ENCODE measurements around the gene PTPRN2.

PTPRN2 gene

DNA sequence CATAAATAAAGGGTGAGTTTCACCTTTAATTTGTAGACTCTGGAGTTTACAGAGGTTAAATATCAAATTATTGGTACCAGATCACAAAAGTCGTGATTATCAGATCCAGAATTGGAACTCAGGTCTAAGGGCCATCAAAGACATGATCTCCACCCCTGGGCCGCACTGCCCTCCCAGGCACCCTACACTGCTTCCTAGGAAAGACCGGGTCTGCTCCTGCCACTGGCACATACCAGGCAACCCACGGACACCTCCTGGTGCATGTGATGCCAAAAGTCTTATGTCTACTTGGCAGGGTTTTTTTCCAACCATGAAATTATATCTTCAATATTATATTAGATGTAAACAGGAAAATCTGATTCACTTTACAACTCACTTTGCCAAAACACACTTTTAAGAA lies 452.8 kb downstream of the PTPRN2 start:
- in situ Hi-C loops (cut with HindIII; ENCODE audit: low sequenced_read_pairs), result no loop called here

DNA sequence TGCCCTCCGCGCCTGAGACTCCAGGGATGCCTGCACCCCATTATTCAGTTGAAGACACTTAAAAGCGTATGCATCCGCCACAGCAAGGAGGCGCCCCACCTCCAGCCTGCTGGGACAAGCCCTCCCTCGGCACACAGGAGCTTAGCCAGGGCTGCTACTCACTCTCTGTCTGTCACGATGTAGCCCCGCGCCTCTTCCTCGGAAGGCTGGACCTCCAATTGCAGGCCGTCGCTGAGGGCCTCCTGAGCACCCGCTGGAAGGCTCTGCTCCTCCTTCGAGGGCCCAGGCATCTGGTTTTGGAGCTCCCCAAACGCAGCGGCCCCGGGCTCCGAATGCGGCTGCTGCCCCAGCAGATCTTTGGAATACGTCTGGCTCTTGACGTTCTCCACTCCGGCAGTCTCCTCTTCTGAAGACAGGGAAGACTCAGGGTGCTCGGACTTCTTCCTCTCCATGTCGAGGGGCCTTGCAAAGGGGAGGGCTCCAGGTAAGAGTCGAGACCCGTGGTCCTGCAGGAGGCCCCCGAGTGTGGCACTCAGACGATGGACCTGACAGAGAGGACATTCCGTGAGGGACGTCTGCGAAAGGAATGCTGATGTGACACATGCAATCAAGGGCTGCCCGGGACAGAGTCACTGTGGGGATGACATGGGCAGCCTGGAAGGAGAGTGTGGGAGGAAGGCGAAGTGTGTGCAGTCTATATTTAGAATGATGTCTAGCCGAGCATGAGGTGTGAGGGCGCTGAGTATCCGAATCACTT lies 453.9 kb downstream of the PTPRN2 start:
- in situ Hi-C loops (cut with HindIII; ENCODE audit: low sequenced_read_pairs), result no loop called here

DNA sequence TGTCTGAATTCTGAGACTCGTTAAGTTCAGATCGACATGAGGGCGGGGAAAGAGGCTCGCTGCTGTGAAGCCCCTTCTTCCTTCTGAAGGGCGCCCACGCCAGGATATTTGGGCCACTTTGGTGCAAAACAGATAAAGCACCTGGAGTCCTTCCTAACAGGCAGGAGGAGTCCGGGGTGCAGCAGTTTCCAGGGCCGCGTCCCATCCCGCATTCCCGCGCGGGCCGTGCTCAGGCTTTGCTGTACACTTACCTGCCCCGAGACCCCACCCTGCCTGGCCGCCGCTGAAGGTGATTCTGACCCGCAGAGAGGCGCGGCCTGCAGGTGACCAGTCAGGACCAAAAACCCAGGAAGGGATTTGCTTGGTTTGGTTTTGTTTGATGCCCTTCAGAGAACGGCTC lies 454.6 kb downstream of the PTPRN2 start:
- in situ Hi-C loops (cut with HindIII; ENCODE audit: low sequenced_read_pairs), result no loop called here

DNA sequence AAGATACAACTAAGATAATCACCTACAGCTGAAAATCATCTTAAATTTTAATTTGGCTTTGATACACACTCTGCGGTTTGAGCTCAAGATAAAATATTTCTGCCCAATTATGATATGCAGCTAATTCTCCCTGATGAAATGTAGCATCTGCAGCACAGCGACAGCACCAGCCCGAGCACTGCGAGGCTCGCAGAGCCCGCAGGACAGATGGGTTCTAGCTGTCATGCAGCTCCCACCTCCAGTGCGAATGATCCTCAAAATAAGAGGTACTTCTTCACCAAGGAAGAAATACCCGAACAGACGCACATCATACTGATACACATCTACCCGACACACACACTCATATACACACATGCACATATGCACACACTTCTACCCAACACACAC lies 457.6 kb downstream of the PTPRN2 start:
- in situ Hi-C loops (cut with HindIII; ENCODE audit: low sequenced_read_pairs), result no loop called here

- in situ Hi-C loops (cut with HindIII; ENCODE audit: low sequenced_read_pairs), result no loop called here
These were observed 458.3 kb downstream of the PTPRN2 start for GRCh38 chr7:158129037-158130022.

DNA sequence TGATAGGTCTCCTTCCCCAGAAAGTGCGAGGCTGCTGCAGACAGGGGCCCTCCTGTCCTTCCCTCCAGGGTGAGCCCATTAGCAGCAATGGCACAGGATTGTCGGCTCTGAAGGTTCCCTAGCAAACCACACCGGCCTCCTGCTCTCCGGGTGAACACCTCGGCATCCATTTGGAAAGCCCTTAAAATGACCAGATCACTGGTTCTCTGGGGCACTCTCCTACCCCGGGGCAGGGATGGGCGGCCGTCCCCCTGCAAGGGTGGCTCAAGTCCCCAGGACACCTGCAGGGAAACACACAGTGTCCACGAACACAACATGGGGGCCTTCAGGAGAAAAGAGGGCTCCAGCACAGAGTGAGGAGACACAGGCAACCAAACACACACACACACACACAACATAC lies 459.1 kb downstream of the PTPRN2 start:
- in situ Hi-C loops (cut with HindIII; ENCODE audit: low sequenced_read_pairs), result no loop called here

DNA sequence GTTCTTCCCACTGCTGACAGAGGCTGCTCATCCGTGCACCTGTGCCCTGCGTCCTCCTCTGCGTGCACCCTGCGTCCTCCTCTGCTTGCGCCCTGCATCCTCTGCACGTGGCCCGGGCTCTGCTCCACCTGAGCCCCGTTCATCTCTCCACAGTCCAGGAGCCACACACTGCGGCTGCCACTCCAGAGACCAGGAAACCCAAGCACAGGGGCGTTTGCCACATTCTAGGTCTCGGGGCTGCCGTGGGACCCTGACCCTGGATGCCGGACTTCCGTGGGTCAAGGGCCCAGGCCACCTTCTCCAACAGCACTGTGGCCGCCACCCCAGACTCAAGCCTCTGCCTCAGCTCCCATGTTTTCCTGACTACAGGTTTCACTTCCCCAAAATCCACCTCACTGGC lies 460.4 kb downstream of the PTPRN2 start:
- in situ Hi-C loops (cut with HindIII; ENCODE audit: low sequenced_read_pairs), result no loop called here

- in situ Hi-C loops (cut with HindIII; ENCODE audit: low sequenced_read_pairs), result no loop called here
These were observed 461.0 kb downstream of the PTPRN2 start for GRCh38 chr7:158126661-158127060.

GRCh38 chr7:158125721-158126120 lies 461.9 kb downstream of the PTPRN2 start:
- in situ Hi-C loops (cut with HindIII; ENCODE audit: low sequenced_read_pairs), result no loop called here

- in situ Hi-C loops (cut with HindIII; ENCODE audit: low sequenced_read_pairs), result no loop called here
These were observed 462.5 kb downstream of the PTPRN2 start for GRCh38 chr7:158125091-158125490.

DNA sequence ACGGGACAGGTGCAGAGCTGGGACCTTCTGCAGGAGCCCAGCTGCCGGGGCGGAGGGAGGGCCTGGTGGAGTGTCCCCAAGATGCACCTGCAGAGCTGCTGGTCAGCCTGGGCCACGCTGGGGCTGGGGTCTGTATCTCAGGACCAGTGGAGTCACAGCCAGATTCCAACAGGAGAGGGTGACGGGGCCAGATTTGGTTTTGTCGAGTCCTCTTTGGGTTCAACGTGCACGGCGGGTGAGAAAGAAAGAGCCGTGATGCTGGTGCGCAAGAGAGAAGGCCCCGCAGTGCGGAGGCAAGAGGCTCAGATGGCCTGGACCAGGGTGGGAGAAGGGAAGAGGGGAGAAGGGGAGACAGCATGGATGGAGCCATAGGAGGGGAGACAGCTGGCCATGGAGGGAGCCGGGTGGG lies 462.9 kb downstream of the PTPRN2 start:
- in situ Hi-C loops (cut with HindIII; ENCODE audit: low sequenced_read_pairs), result no loop called here

DNA sequence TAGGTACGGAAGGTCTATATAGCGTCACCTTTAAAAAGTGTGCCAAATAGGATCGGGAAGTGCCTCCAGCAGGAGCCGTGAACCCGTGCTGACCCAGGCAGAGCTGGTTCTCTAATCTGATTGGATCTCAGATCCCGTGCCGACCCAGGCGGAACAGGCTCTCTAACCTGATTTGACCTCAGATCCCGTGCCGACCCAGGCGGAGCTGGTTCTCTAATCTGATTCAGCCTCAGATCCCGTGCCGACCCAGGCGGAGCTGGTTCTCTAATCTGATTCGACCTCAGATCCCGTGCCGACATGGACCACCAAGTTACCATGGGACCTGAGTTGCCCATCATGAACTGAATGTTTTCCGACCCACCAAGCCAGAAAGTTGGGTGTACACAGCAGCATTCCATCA lies 463.9 kb downstream of the PTPRN2 start:
- in situ Hi-C loops (cut with HindIII; ENCODE audit: low sequenced_read_pairs), result no loop called here

GRCh38 chr7:158123214-158123613 lies 464.4 kb downstream of the PTPRN2 start:
- in situ Hi-C loops (cut with HindIII; ENCODE audit: low sequenced_read_pairs), result no loop called here

DNA sequence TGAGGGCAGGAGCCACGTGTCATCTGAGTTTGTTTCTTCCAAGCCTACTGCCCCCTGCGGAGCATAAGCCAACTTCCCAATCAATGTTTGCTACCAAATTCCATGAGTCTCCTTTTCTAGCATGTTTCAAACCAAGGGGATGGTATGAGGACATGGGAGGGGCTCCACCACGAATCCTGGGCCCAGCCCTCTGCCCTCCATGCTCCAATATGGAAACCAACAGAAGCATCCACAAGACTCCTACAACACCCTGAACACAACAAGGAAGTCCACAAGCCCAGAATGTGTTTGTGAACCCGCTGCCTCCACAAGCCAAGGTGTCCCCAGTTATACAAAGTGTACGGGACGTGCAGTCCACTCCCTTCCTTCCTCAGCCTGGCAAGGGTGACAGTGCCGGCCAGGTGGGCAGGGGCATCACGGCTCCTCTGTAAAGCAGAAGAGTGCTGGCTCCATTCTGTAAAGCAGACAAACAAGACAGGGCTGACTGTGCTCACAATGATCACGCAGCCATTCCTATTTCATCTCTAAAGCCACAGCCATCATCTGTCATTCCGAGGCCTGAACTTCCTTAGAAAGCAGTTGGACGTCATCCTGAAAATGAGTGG lies 466.1 kb downstream of the PTPRN2 start:
- in situ Hi-C loops (cut with HindIII; ENCODE audit: low sequenced_read_pairs), result no loop called here

- in situ Hi-C loops (cut with HindIII; ENCODE audit: low sequenced_read_pairs), result no loop called here
These were observed 466.9 kb downstream of the PTPRN2 start for GRCh38 chr7:158120716-158121115.

DNA sequence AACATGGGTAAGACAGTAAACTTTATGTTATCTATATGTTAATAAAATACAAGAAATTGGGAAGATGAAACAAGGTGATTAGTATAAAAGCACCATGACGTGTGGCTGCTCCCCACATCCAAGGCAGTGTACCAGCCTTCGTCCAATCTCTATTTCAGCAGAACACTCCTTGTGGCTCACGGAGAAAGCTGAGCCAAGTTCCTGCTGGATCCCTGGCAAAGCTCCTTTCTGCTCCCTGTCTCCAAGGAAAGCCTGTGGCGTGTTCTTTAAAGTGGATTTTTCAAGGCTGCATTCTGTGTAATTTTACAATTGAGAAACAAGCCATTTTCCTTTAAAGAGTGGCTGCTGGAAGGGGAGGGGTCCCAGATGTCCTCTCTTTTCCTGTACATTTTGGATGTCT lies 467.3 kb downstream of the PTPRN2 start:
- in situ Hi-C loops (cut with HindIII; ENCODE audit: low sequenced_read_pairs), result no loop called here

- in situ Hi-C loops (cut with HindIII; ENCODE audit: low sequenced_read_pairs), result no loop called here
These were observed 470.0 kb downstream of the PTPRN2 start for GRCh38 chr7:158117341-158118222.

DNA sequence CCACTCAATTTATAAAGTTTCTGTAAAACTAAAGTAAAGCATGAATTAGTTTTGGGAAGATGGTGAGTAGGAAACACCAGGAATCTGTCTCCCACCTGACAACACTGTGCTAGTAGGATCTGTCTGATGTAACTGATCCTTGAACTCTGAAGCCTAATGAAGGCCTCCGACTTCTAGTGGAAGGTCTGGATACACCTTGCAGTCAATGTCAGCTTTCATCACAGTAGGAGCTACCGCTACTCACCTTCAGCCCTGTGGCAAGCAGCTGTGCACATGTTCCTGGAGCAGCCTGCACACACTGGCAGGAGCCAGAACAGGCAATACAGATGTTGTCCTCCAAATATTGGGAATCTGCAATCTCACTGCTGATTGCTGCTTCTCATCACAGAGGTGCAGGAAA lies 471.4 kb downstream of the PTPRN2 start:
- in situ Hi-C loops (cut with HindIII; ENCODE audit: low sequenced_read_pairs), result no loop called here

GRCh38 chr7:158114056-158114850 lies 473.4 kb downstream of the PTPRN2 start:
- in situ Hi-C loops (cut with HindIII; ENCODE audit: low sequenced_read_pairs), result no loop called here
